HEK293 (cell line): Measurements from ENCODE around the gene TBL1XR1.

Experiments used
- CTCF ChIA-PET: fragments of 350-600 bp; formaldehyde crosslinking; extraction: SDS; loops from one replicate; lab custom pipeline; 2021; ENCODE audit warnings: antibody characterized with exemption; lab: Yijun Ruan, JAX
- POLR2A ChIA-PET: fragments of 300-600 bp; formaldehyde crosslinking; extraction: SDS; loops from one replicate; lab custom pipeline; 2020; ENCODE audit warnings: antibody characterized with exemption, inconsistent platforms; lab: Yijun Ruan, JAX
- H3K27ac ChIP-seq: fragments of 200-500 bp; sonication (Bioruptor generic); 2 replicates; pipeline ENCODE4 v1.5.1; 2014; ENCODE audit warnings: low read depth, low read length, control low read depth, inconsistent platforms; ENCODE audit errors: extremely low read depth
- H3K36me3 ChIP-seq, 2 experiments: fragments of 200-500 bp in 1 of 2; sonication (Bioruptor generic) in 1 of 2; 1 replicate in 1 of 2; 2 replicates in 1 of 2; pipeline ENCODE4 v1.5.1; 2014 to 2017; ENCODE audit warnings: inconsistent platforms in 2 of 2, low read length in 2 of 2; ENCODE audit not compliant: control insufficient read depth in 2 of 2, insufficient read depth in 1 of 2
- H3K4me1 ChIP-seq: fragments of 200-500 bp; sonication (Bioruptor generic); 2 replicates; pipeline ENCODE4 v1.5.1; 2014; ENCODE audit warnings: mild to moderate bottlenecking, low read length, inconsistent platforms; ENCODE audit not compliant: control insufficient read depth, insufficient read depth
- H3K4me3 ChIP-seq: 2 replicates; pipeline ENCODE4 v1.5.1; 2011; ENCODE audit warnings: low read depth, mild to moderate bottlenecking, control low read depth, low read length, moderate library complexity
- H3K9me3 ChIP-seq: fragments of 200-500 bp; sonication (Bioruptor generic); 2 replicates; pipeline ENCODE4 v1.5.1; 2014; ENCODE audit warnings: low read depth, low read length, inconsistent platforms; ENCODE audit not compliant: control insufficient read depth, insufficient read depth
- BCL11A ChIP-seq: fragments of 450-650 bp; formaldehyde crosslinking; IDR thresholded peaks from 2 replicates; pipeline ENCODE4 v1.5.1; 2016; ENCODE audit warnings: low read depth, missing biosample characterization, missing genetic modification characterization
- HOXA7 ChIP-seq: sonication (generic); formaldehyde crosslinking; IDR thresholded peaks from 2 replicates; pipeline ENCODE4 v1.8.1; 2022; ENCODE audit warnings: missing genetic modification reagents, borderline replicate concordance
- PRDM1 ChIP-seq: fragments of 450-650 bp; formaldehyde crosslinking; IDR thresholded peaks from 2 replicates; pipeline ENCODE4; 2016; ENCODE audit warnings: missing biosample characterization, missing genetic modification characterization
- REPIN1 ChIP-seq: fragments of 450-650 bp; formaldehyde crosslinking; IDR thresholded peaks from 2 replicates; pipeline ENCODE4 v1.5.1; 2017; ENCODE audit warnings: missing biosample characterization, missing genetic modification characterization, low read depth
- SP2 ChIP-seq: fragments of 450-650 bp; formaldehyde crosslinking; IDR thresholded peaks from 2 replicates; pipeline ENCODE4 v1.5.1; 2016; ENCODE audit warnings: missing biosample characterization, missing genetic modification characterization
- WT1 ChIP-seq: fragments of 450-650 bp; formaldehyde crosslinking; IDR thresholded peaks from 2 replicates; pipeline ENCODE4 v1.5.1; 2016; ENCODE audit warnings: missing biosample characterization, missing genetic modification characterization
- ZNF114 ChIP-seq: fragments of 450-650 bp; formaldehyde crosslinking; IDR thresholded peaks from 2 replicates; pipeline ENCODE4 v1.5.0; 2017; ENCODE audit warnings: missing biosample characterization, missing genetic modification characterization
- ZNF121 ChIP-seq: fragments of 450-650 bp; formaldehyde crosslinking; IDR thresholded peaks from 2 replicates; pipeline ENCODE4 v1.5.1; 2016; ENCODE audit warnings: missing biosample characterization, missing genetic modification characterization
- ZNF157 ChIP-seq: fragments of 450-650 bp; formaldehyde crosslinking; IDR thresholded peaks from 2 replicates; pipeline ENCODE4 v1.5.1; 2016; ENCODE audit warnings: missing biosample characterization, missing genetic modification characterization
- ZNF16 ChIP-seq: fragments of 450-650 bp; formaldehyde crosslinking; IDR thresholded peaks from 2 replicates; pipeline ENCODE4 v1.5.1; 2016; ENCODE audit warnings: low read depth, missing biosample characterization, missing genetic modification characterization
- ZNF169 ChIP-seq: fragments of 450-650 bp; formaldehyde crosslinking; IDR thresholded peaks from 2 replicates; pipeline ENCODE4 v1.5.1; 2016; ENCODE audit warnings: missing biosample characterization, missing genetic modification characterization
- ZNF174 ChIP-seq: fragments of 450-650 bp; formaldehyde crosslinking; IDR thresholded peaks from 2 replicates; pipeline ENCODE4 v1.5.0; 2017; ENCODE audit warnings: missing biosample characterization, mild to moderate bottlenecking, missing genetic modification characterization
- ZNF202 ChIP-seq: fragments of 450-650 bp; formaldehyde crosslinking; IDR thresholded peaks from 2 replicates; pipeline ENCODE4 v1.5.1; 2016; ENCODE audit warnings: missing biosample characterization, missing genetic modification characterization, borderline replicate concordance
- ZNF223 ChIP-seq: fragments of 450-650 bp; formaldehyde crosslinking; IDR thresholded peaks from 2 replicates; pipeline ENCODE4 v1.5.1; 2016; ENCODE audit warnings: missing biosample characterization, missing genetic modification characterization
- ZNF239 ChIP-seq: fragments of 450-650 bp; formaldehyde crosslinking; IDR thresholded peaks from 2 replicates; pipeline ENCODE4 v1.5.1; 2016; ENCODE audit warnings: missing biosample characterization, missing genetic modification characterization
- ZNF266 ChIP-seq: fragments of 450-650 bp; formaldehyde crosslinking; IDR thresholded peaks from 2 replicates; pipeline ENCODE4 v1.5.1; 2016; ENCODE audit warnings: missing biosample characterization, missing genetic modification characterization, low read depth
- ZNF274 ChIP-seq, 2 experiments: fragments of 200-500 bp in 1 of 2; fragments of 450-650 bp in 1 of 2; sonication (Bioruptor generic) in 1 of 2; formaldehyde crosslinking in 1 of 2; IDR thresholded peaks; 2 replicates each; pipeline versions ENCODE4 v1.5.1 to v1.6.1; 2014 to 2016; ENCODE audit warnings: borderline replicate concordance in 1 of 2, inconsistent platforms in 1 of 2, low read length in 1 of 2, missing biosample characterization in 1 of 2, missing genetic modification characterization in 1 of 2
- ZNF416 ChIP-seq: fragments of 450-650 bp; formaldehyde crosslinking; IDR thresholded peaks from 2 replicates; pipeline ENCODE4 v1.5.1; 2016; ENCODE audit warnings: missing biosample characterization, missing genetic modification characterization
- ZNF571 ChIP-seq: fragments of 450-650 bp; formaldehyde crosslinking; IDR thresholded peaks from 2 replicates; pipeline ENCODE4 v1.5.0; 2017; ENCODE audit warnings: missing biosample characterization, missing genetic modification characterization
- ZNF677 ChIP-seq: fragments of 450-650 bp; IDR thresholded peaks from 2 replicates; pipeline ENCODE4 v1.5.0; 2018; ENCODE audit warnings: missing biosample characterization, mild to moderate bottlenecking, missing genetic modification characterization, moderate library complexity
- ZNF747 ChIP-seq: fragments of 450-650 bp; formaldehyde crosslinking; IDR thresholded peaks from 2 replicates; pipeline ENCODE4 v1.5.1; 2016; ENCODE audit warnings: missing biosample characterization, missing genetic modification characterization
- ZXDB ChIP-seq: fragments of 450-650 bp; formaldehyde crosslinking; IDR thresholded peaks from 2 replicates; pipeline ENCODE4 v1.5.1; 2016; ENCODE audit warnings: missing biosample characterization, missing genetic modification characterization
- TF ChIP-seq, protein P1 (sequence below): fragments of 450-650 bp; formaldehyde crosslinking; IDR thresholded peaks from 2 replicates; pipeline ENCODE4 v1.5.1; 2016; ENCODE audit warnings: missing biosample characterization, missing genetic modification characterization
- TF ChIP-seq, protein P2 (sequence below): fragments of 450-650 bp; formaldehyde crosslinking; IDR thresholded peaks from 2 replicates; pipeline ENCODE4 v1.5.1; 2016; ENCODE audit warnings: missing biosample characterization, missing genetic modification characterization
- TF ChIP-seq, protein P3 (sequence below): fragments of 450-650 bp; formaldehyde crosslinking; IDR thresholded peaks from 2 replicates; pipeline ENCODE4 v1.5.1; 2017; ENCODE audit warnings: missing biosample characterization, missing genetic modification characterization

The TBL1XR1 gene

DNA sequence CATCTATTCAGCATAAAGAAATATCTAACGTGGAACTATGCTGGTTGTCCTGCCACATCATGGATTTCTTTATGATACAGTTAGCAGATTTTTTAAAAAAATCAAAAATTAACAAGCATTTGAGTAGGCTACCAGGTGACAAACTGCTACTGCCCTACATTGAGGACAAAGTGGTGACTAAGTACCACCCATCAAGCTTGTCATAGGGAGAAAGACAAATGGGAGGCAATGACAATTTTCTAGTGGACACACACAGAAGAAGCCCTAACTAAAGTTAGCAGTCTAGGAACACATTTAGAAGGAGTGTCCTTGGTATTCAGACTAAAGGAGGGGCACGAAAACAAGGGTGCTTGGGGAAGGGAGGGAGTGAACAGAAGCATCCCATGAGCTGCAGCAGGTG, 131.2 kb downstream of the TBL1XR1 start (continued):
- TF ChIP-seq, protein P1, sequence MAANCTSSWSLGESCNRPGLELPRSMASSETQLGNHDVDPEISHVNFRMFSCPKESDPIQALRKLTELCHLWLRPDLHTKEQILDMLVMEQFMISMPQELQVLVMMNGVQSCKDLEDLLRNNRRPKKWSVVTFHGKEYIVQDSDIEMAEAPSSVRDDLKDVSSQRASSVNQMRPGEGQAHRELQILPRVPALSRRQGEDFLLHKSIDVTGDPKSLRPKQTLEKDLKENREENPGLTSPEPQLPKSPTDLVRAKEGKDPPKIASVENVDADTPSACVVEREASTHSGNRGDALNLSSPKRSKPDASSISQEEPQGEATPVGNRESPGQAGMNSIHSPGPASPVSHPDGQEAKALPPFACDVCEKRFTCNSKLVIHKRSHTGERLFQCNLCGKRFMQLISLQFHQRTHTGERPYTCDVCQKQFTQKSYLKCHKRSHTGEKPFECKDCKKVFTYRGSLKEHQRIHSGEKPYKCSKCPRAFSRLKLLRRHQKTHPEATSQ = no peak
- TF ChIP-seq HOXA7 (CRISPR knock-in tag) (no peak), ZNF169 (tag by site-specific recombination) (no peak), ZNF274 (IDR thresholded peaks at IDR 0.05; ENCODE audit: low read length) (no peak), ZNF274 (tag by site-specific recombination; IDR thresholded peaks at IDR 0.05; ENCODE audit: borderline replicate concordance) (no peak), ZNF571 (tag by site-specific recombination) (no peak), ZNF747 (no peak), ZNF223 (tag by site-specific recombination) (no peak), ZNF266 (no peak), ZNF239 (tag by site-specific recombination) (no peak), WT1 (tag by site-specific recombination) (no peak), ZNF677 (tag by site-specific recombination) (no peak), REPIN1 (tag by site-specific recombination) (no peak)
- TF ChIP-seq, protein P2, sequence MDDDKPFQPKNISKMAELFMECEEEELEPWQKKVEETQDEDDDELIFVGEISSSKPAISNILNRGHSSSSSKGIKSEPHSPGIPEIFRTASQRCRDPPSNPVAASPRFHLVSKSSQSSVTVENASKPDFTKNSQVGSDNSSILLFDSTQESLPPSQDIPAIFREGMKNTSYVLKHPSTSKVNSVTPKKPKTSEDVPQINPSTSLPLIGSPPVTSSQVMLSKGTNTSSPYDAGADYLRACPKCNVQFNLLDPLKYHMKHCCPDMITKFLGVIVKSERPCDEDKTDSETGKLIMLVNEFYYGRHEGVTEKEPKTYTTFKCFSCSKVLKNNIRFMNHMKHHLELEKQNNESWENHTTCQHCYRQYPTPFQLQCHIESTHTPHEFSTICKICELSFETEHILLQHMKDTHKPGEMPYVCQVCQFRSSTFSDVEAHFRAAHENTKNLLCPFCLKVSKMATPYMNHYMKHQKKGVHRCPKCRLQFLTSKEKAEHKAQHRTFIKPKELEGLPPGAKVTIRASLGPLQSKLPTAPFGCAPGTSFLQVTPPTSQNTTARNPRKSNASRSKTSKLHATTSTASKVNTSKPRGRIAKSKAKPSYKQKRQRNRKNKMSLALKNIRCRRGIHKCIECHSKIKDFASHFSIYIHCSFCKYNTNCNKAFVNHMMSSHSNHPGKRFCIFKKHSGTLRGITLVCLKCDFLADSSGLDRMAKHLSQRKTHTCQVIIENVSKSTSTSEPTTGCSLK = no peak

DNA sequence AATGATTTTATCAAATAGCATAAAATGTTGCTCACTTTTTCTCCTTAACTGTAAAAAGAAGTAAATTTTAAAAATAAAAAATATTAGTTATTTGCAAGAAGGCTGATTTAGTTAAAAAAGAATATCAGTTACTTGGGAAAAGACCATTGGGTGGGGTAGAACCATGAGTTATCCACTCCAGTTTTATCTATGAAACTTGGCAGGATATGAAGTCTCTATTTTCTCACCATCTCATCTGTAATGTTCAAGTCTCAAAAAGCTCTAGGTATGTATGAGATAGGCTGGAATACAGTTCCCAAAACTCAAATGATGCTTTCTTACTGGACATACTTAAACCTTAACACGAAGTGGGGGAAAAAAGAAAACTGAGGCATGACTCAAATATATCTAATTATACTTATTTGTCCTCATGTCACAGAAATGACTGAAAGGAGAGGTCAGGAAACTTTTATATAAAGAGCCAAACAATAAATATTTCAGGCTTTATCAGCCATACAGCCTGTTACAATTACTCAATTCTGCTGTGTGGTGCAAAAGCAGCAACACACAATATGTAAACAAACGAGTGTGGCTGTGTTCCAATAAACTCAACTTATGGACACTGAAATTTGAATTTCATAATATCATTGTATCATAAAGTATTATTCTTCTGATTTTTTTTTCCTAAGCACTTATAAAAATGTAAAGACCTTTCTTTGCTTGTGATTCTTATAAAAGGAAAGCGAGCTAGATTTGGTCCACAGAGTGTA, 131.8 kb downstream of the TBL1XR1 start:
- H3K4me1 ChIP-seq = 0 out of 2 replicates have a peak, but pooled peaks cover 2% of the 10 kb centered on the region
- POLR2A ChIA-PET = no interaction called here
- H3K36me3 ChIP-seq = no peaks in the 10 kb centered on the region
- H3K4me3 ChIP-seq = no peak overlapping the region
- CTCF ChIA-PET = interaction anchor here (0.6 kb wide), 1 partner anchor 82 kb away, joined by 5 read pairs; no protein-coding TSS in a partner anchor
- H3K9me3 ChIP-seq = no peaks in the 10 kb centered on the region
- no peak overlapping the region for H3K27ac ChIP-seq
- no peak for TF ChIP-seq ZNF114 (tag by site-specific recombination)
- no peak for TF ChIP-seq SP2 (tag by site-specific recombination)
- no peak for TF ChIP-seq ZXDB
- no peak for TF ChIP-seq PRDM1 (tag by site-specific recombination)
- no peak for TF ChIP-seq BCL11A (tag by site-specific recombination)
- no peak for TF ChIP-seq ZNF266
- TF ChIP-seq ZNF157 (tag by site-specific recombination) = no peak
- TF ChIP-seq ZNF16 = no peak
- no peak for TF ChIP-seq ZNF121 (tag by site-specific recombination)
- TF ChIP-seq, protein P3, sequence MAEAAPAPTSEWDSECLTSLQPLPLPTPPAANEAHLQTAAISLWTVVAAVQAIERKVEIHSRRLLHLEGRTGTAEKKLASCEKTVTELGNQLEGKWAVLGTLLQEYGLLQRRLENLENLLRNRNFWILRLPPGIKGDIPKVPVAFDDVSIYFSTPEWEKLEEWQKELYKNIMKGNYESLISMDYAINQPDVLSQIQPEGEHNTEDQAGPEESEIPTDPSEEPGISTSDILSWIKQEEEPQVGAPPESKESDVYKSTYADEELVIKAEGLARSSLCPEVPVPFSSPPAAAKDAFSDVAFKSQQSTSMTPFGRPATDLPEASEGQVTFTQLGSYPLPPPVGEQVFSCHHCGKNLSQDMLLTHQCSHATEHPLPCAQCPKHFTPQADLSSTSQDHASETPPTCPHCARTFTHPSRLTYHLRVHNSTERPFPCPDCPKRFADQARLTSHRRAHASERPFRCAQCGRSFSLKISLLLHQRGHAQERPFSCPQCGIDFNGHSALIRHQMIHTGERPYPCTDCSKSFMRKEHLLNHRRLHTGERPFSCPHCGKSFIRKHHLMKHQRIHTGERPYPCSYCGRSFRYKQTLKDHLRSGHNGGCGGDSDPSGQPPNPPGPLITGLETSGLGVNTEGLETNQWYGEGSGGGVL (tag by site-specific recombination) = no peak
- TF ChIP-seq ZNF416 = no peak
- TF ChIP-seq ZNF274 (IDR thresholded peaks at IDR 0.05; ENCODE audit: low read length) = no peak
- TF ChIP-seq ZNF274 (tag by site-specific recombination; IDR thresholded peaks at IDR 0.05; ENCODE audit: borderline replicate concordance) = no peak
- TF ChIP-seq ZNF202 (tag by site-specific recombination) = no peak
- TF ChIP-seq ZNF174 (tag by site-specific recombination) = no peak
